Calu3 (cell line): ENCODE measurements around the gene DDX49. TPM values are rescaled to one million over a fixed set of nuclear protein-coding genes. Genes with fewer than 3 reads are reported as not detected.
"Not testable (repeated sequence)": the region's sequence is repeated elsewhere in the genome, so short reads cannot be mapped to it uniquely, and the experiment has no call there.

Experiments
- BruUV-seq: library from RNA; stranded (reverse); fragments of 400-500 nt; replicated peaks from 2 replicates; lab custom pipeline; 2021; lab: Mats Ljungman, UMichigan
- CTCF ChIA-PET: fragments of 300-600 bp; sonication (Branson Sonifier 250); formaldehyde crosslinking; loops from one replicate; lab custom pipeline; 2022; ENCODE audit warnings: antibody characterized with exemption; lab: Charles Lee
- DNase-seq: peaks from one replicate; pipeline ENCODE4 v3.0.0; 2022
- H3K27ac Mint-ChIP-seq: one replicate; pipeline ENCODE4 v1.8.0; 2022; ENCODE audit warnings: mixed read lengths; ENCODE audit not compliant: unreplicated experiment
- H3K27me3 Mint-ChIP-seq: one replicate; pipeline ENCODE4 v1.8.0; 2022; ENCODE audit warnings: mixed read lengths; ENCODE audit not compliant: unreplicated experiment
- H3K36me3 Mint-ChIP-seq: one replicate; pipeline ENCODE4 v1.8.0; 2022; ENCODE audit warnings: mild to moderate bottlenecking, moderate library complexity, mixed read lengths; ENCODE audit not compliant: insufficient read depth, unreplicated experiment
- H3K4me1 Mint-ChIP-seq: one replicate; pipeline ENCODE4 v1.8.0; 2022; ENCODE audit warnings: mild to moderate bottlenecking, low read depth, mixed read lengths; ENCODE audit not compliant: unreplicated experiment
- H3K4me3 Mint-ChIP-seq: one replicate; pipeline ENCODE4 v1.8.0; 2022; ENCODE audit warnings: mild to moderate bottlenecking, low read depth, moderate library complexity, mixed read lengths; ENCODE audit not compliant: unreplicated experiment
- H3K9me3 Mint-ChIP-seq: one replicate; pipeline ENCODE4 v1.8.0; 2022; ENCODE audit warnings: low read depth, mixed read lengths; ENCODE audit not compliant: unreplicated experiment
- CTCF ChIP-seq: fragments of 200-600 bp; IDR thresholded peaks from one replicate; pipeline ENCODE4 v1.8.0; 2022; ENCODE audit warnings: antibody characterized with exemption; ENCODE audit not compliant: unreplicated experiment
- intact Hi-C: fragments of 100-400 bp; cut with micrococcal nuclease; formaldehyde crosslinking; loops from one replicate; pipeline ENCODE4 v1.10.0; 2022; ENCODE audit not compliant: unreplicated experiment
- total RNA-seq: library from RNA; stranded (reverse); gene quantifications from 2 replicates; pipeline ENCODE4 v1.2.3, GENCODE V29; 2022

The DDX49 gene
- total RNA-seq, 1 experiment from 2014 or later, result 34.4 TPM

- BruUV-seq, result no TSS peak
- Mint-ChIP-seq H3K36me3 (no peaks in the 10 kb centered on the region), H3K9me3 (no peaks in the 10 kb centered on the region), H3K27ac (no peak overlapping the region), H3K27me3 (peaks cover 5% of the 10 kb centered on the region), H3K4me3 (no peak overlapping the region), H3K4me1 (no peaks in the 10 kb centered on the region)
- TF ChIP-seq CTCF, result no peak
- DNase-seq, result no peak
- intact Hi-C loops, result no loop called here
- CTCF ChIA-PET, result no interaction called here
These were observed 28.8 kb downstream of the DDX49 start for GRCh38 chr19:18948075-18948975.

- Mint-ChIP-seq H3K4me1 (no peaks in the 10 kb centered on the region), H3K9me3 (no peaks in the 10 kb centered on the region), H3K36me3 (no peaks in the 10 kb centered on the region), H3K27ac (no peak overlapping the region), H3K4me3 (no peak overlapping the region), H3K27me3 (peaks cover 11% of the 10 kb centered on the region)
- intact Hi-C loops, result no loop called here
- no TSS peak for BruUV-seq
- DNase-seq, result no peak
- CTCF ChIA-PET, result no interaction called here
- TF ChIP-seq CTCF, result no peak
These were observed 29.5 kb downstream of the DDX49 start for GRCh38 chr19:18948976-18949356.

GRCh38 chr19:18949858-18950257, 30.3 kb downstream of the DDX49 start:
- H3K27ac Mint-ChIP-seq, result no peak overlapping the region
- H3K4me1 Mint-ChIP-seq, result no peaks in the 10 kb centered on the region
- H3K9me3 Mint-ChIP-seq, result peaks cover under 1% of the 10 kb centered on the region
- no peaks in the 10 kb centered on the region for H3K36me3 Mint-ChIP-seq
- TF ChIP-seq CTCF, result no peak
- intact Hi-C loops, result no loop called here
- no peak for DNase-seq
- CTCF ChIA-PET, result no interaction called here
- no peak overlapping the region for H3K4me3 Mint-ChIP-seq
- peaks cover 20% of the 10 kb centered on the region for H3K27me3 Mint-ChIP-seq
- no TSS peak for BruUV-seq

- TF ChIP-seq CTCF, result no peak
- no peak overlapping the region for H3K27ac Mint-ChIP-seq
- H3K36me3 Mint-ChIP-seq, result no peaks in the 10 kb centered on the region
- H3K4me3 Mint-ChIP-seq, result no peak overlapping the region
- BruUV-seq, result no TSS peak
- no peaks in the 10 kb centered on the region for H3K4me1 Mint-ChIP-seq
- DNase-seq, result no peak
- H3K9me3 Mint-ChIP-seq, result peaks cover 4% of the 10 kb centered on the region
- H3K27me3 Mint-ChIP-seq, result peaks cover 28% of the 10 kb centered on the region
- intact Hi-C loops, result no loop called here
- CTCF ChIA-PET, result interaction anchor here (0.7 to 0.8 kb wide), 2 partner anchors 76 to 676 kb away, joined by 5 read pairs; no protein-coding TSS in a partner anchor
These were observed 32.3 kb downstream of the DDX49 start for GRCh38 chr19:18951721-18952281.

- H3K27ac Mint-ChIP-seq, H3K9me3 Mint-ChIP-seq, BruUV-seq, DNase-seq, H3K4me3 Mint-ChIP-seq, H3K4me1 Mint-ChIP-seq, H3K36me3 Mint-ChIP-seq, intact Hi-C loops: not testable (repeated sequence)
- peaks cover 28% of the 10 kb centered on the region for H3K27me3 Mint-ChIP-seq
- CTCF ChIA-PET, result interaction anchor here (0.7 kb wide), 1 partner anchor 77 kb away, joined by 5 read pairs; no protein-coding TSS in a partner anchor
These were observed 33.0 kb downstream of the DDX49 start for GRCh38 chr19:18952364-18953003.
